HG03558 (cell line): ENCODE measurements around the gene OR52B2.

ENCODE experiments used
- ATAC-seq: cut with Tn5 transposase; IDR thresholded peaks from one replicate; pipeline ENCODE4 v1.9.1; 2021; ENCODE audit warnings: moderate number of reproducible peaks; ENCODE audit not compliant: unreplicated experiment; ENCODE audit errors: extremely low read depth

The OR52B2 gene

GRCh38 chr11:6170226-6170625, at the start of gene OR52B2:
Gene OR52B2 (minus strand): TSS chr11:6170326. CDS start chr11:6170326, 0 bp downstream.
- ATAC-seq: no peak

GRCh38 chr11:6219359-6219758, 49.2 kb upstream of the OR52B2 start:
- no peak for ATAC-seq

GRCh38 chr11:6217722-6218121, 47.6 kb upstream of the OR52B2 start:
- ATAC-seq: no peak

- no peak for ATAC-seq
Observed at GRCh38 chr11:6216501-6216900, 46.4 kb upstream of the OR52B2 start.

GRCh38 chr11:6214530-6214929, 44.4 kb upstream of the OR52B2 start:
- ATAC-seq: no peak

- ATAC-seq: no peak
Observed at GRCh38 chr11:6210274-6210955, 40.3 kb upstream of the OR52B2 start.

- ATAC-seq: no peak
Observed at GRCh38 chr11:6209801-6210200, 39.7 kb upstream of the OR52B2 start.

- ATAC-seq: no peak
Observed at GRCh38 chr11:6206456-6207180, 36.5 kb upstream of the OR52B2 start.

GRCh38 chr11:6205366-6205765, 35.2 kb upstream of the OR52B2 start, which contains the start of gene C11orf42:
Gene C11orf42 (plus strand): TSS chr11:6205557. CDS start chr11:6205616, 59 bp downstream.
- ATAC-seq: no peak

GRCh38 chr11:6204706-6205105, 34.6 kb upstream of the OR52B2 start:
- no peak for ATAC-seq

GRCh38 chr11:6203327-6203726, 33.2 kb upstream of the OR52B2 start:
- no peak for ATAC-seq

- no peak for ATAC-seq
Observed at GRCh38 chr11:6202041-6202440, 31.9 kb upstream of the OR52B2 start.

- no peak for ATAC-seq
Observed at GRCh38 chr11:6201481-6201880, 31.4 kb upstream of the OR52B2 start.

- ATAC-seq: no peak
Observed at GRCh38 chr11:6200975-6201374, 30.8 kb upstream of the OR52B2 start.

- no peak for ATAC-seq
Observed at GRCh38 chr11:6199174-6199810, 29.2 kb upstream of the OR52B2 start, which contains the start of gene OR52W1. Gene OR52W1 (plus strand): TSS chr11:6199224. CDS start chr11:6199224, 0 bp downstream.

GRCh38 chr11:6197466-6198200, 27.5 kb upstream of the OR52B2 start:
- no peak for ATAC-seq

- ATAC-seq: no peak
Observed at GRCh38 chr11:6196396-6196795, 26.3 kb upstream of the OR52B2 start.

GRCh38 chr11:6194065-6194581, 24.0 kb upstream of the OR52B2 start:
- ATAC-seq: no peak

- ATAC-seq: no peak
Observed at GRCh38 chr11:6191742-6192141, 21.6 kb upstream of the OR52B2 start.

- ATAC-seq: no peak
Observed at GRCh38 chr11:6175440-6175839, 5.3 kb upstream of the OR52B2 start.
